Hepatocyte (in vitro differentiated cells): Measurements from ENCODE around the gene VWA7.

Source experiments
- CTCF ChIP-seq: fragments of 200-600 bp; sonication (generic); IDR thresholded peaks from 2 replicates; pipeline ENCODE4 v1.5.1; 2016; ENCODE audit warnings: antibody characterized with exemption, mild to moderate bottlenecking; ENCODE audit not compliant: poor library complexity
- EZH2 ChIP-seq: fragments of 200-600 bp; sonication (generic); IDR thresholded peaks from 2 replicates; pipeline ENCODE4 v1.6.1; 2016; ENCODE audit warnings: antibody characterized with exemption, mild to moderate bottlenecking, borderline replicate concordance

DNA sequence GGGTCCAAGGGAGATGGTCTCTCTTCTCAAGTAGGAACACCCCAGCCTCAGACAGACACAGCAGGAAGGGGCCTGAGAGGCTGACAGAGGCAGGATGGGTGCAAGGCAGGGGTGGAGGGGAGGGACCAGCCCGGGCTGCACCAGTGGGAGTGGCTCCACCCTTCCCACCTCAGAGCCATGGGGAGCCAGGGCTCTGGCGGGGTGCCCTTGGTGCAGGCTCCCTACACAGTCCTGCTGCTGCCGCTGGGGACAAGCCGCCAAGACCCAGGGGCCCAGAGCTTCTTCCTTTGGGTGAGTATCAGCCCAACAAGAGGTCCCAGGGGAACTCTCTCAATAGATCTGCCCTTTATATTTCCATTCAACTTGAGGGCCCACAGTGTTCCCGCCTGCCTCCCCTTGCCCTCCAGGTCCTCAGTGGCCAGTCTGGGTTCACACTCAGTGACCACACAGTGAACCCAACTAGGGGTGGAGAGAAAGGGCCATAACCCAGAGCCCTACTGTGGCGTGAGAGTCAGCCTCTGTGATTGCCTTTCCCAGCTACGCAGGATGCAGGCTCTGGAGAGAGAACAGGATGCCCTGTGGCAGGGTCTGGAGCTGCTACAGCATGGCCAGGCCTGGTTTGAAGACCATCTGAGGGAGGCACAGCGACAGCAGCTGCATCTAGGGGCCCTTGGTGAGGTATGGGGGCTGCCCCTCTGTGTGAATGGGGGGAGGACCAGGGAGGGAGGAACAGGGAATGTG lies 14.1 kb downstream of the VWA7 start:
- TF ChIP-seq CTCF (no peak), EZH2 (no peak)
